Trophoblast cell (in vitro differentiated cells and primary cell): ENCODE results near the gene WFDC1.

Source experiments
- DNase-seq, 2 donors: peaks; one replicate each; pipeline ENCODE4 v3.0.0-alpha.2; 2016
- H2AFZ ChIP-seq: 2 replicates; pipeline ENCODE4 v1.6.1; 2013; ENCODE audit warnings: low read length, moderate library complexity, mild to moderate bottlenecking; ENCODE audit not compliant: insufficient read depth, poor library complexity
- H2AK5ac ChIP-seq: 2 replicates; pipeline ENCODE4 v1.6.1; 2013; ENCODE audit warnings: mild to moderate bottlenecking, low read length
- H2BK120ac ChIP-seq: 2 replicates; pipeline ENCODE4 v1.6.1; 2013; ENCODE audit warnings: low read length, mild to moderate bottlenecking, moderate library complexity; ENCODE audit not compliant: insufficient read depth, poor library complexity
- H2BK12ac ChIP-seq: 2 replicates; pipeline ENCODE4 v1.6.1; 2013; ENCODE audit warnings: mild to moderate bottlenecking, low read length, moderate library complexity
- H2BK5ac ChIP-seq: 2 replicates; pipeline ENCODE4 v1.6.1; 2013; ENCODE audit warnings: low read length, low read depth, moderate library complexity, mild to moderate bottlenecking; ENCODE audit not compliant: poor library complexity
- H3K14ac ChIP-seq: 2 replicates; pipeline ENCODE4 v1.6.1; 2013; ENCODE audit warnings: mild to moderate bottlenecking, low read length
- H3K18ac ChIP-seq: 2 replicates; pipeline ENCODE4 v1.6.1; 2013; ENCODE audit warnings: mild to moderate bottlenecking, low read length
- H3K23ac ChIP-seq: 2 replicates; pipeline ENCODE4 v1.6.1; 2013; ENCODE audit warnings: low read length
- H3K27ac ChIP-seq: 2 replicates; pipeline ENCODE4 v1.5.1; 2013; ENCODE audit warnings: low read depth, mild to moderate bottlenecking, inconsistent platforms, low read length, moderate library complexity
- H3K27me3 ChIP-seq: 2 replicates; pipeline ENCODE4 v1.6.1; 2013; ENCODE audit warnings: inconsistent platforms, mild to moderate bottlenecking, low read length, moderate library complexity; ENCODE audit not compliant: insufficient read depth
- H3K36me3 ChIP-seq, 2 experiments: 1 replicate in 1 of 2; 2 replicates in 1 of 2; pipeline ENCODE4 v1.6.1; 2013; ENCODE audit warnings: low read length in 2 of 2, mild to moderate bottlenecking in 2 of 2, moderate library complexity in 1 of 2; ENCODE audit not compliant: insufficient read depth in 2 of 2, control insufficient read depth in 1 of 2
- H3K4ac ChIP-seq: 2 replicates; pipeline ENCODE4 v1.6.1; 2013; ENCODE audit warnings: low read depth, mild to moderate bottlenecking, low read length, moderate library complexity
- H3K4me1 ChIP-seq, 2 experiments: 1 replicate in 1 of 2; 2 replicates in 1 of 2; pipeline ENCODE4 v1.6.1; 2013; ENCODE audit warnings: low read length in 2 of 2, mild to moderate bottlenecking in 2 of 2, moderate library complexity in 1 of 2; ENCODE audit not compliant: insufficient read depth in 2 of 2, control insufficient read depth in 1 of 2
- H3K4me2 ChIP-seq: 2 replicates; pipeline ENCODE4 v1.6.1; 2013; ENCODE audit warnings: inconsistent platforms, mild to moderate bottlenecking, low read length, moderate library complexity
- H3K4me3 ChIP-seq: 2 replicates; pipeline ENCODE4 v1.5.1; 2013; ENCODE audit warnings: mild to moderate bottlenecking, low read depth, low read length, inconsistent platforms
- H3K79me1 ChIP-seq: one replicate; pipeline ENCODE4 v1.6.1; 2013; ENCODE audit warnings: low read length
- H3K79me2 ChIP-seq: 2 replicates; pipeline ENCODE4 v1.6.1; 2013; ENCODE audit warnings: low read length, mild to moderate bottlenecking; ENCODE audit not compliant: control insufficient read depth, insufficient read depth, poor library complexity
- H3K9ac ChIP-seq: 2 replicates; pipeline ENCODE4 v1.6.1; 2013; ENCODE audit warnings: mild to moderate bottlenecking, low read length
- H3K9me3 ChIP-seq: 2 replicates; pipeline ENCODE4 v1.6.1; 2013; ENCODE audit warnings: low read depth, mild to moderate bottlenecking, control low read depth, inconsistent platforms, low read length; ENCODE audit not compliant: insufficient read depth
- H4K12ac ChIP-seq: 2 replicates; pipeline ENCODE4 v1.6.1; 2013; ENCODE audit warnings: low read depth, mild to moderate bottlenecking, low read length, moderate library complexity
- H4K8ac ChIP-seq: 2 replicates; pipeline ENCODE4 v1.6.1; 2013; ENCODE audit warnings: low read depth, mild to moderate bottlenecking, low read length, moderate library complexity
- H4K91ac ChIP-seq: one replicate; pipeline ENCODE4 v1.6.1; 2013; ENCODE audit warnings: low read depth, mild to moderate bottlenecking, low read length, moderate library complexity
- WGBS: extraction: QIAGEN DNeasy Blood & Tissue Kit; methylation state at CpG from one replicate; pipeline ENCODE4 v1.1.7; 2013; ENCODE audit warnings: missing lambda C conversion rate; ENCODE audit not compliant: insufficient read length, insufficient coverage; ENCODE audit errors: extremely low coverage; 5-methylcytosine and 5-hydroxymethylcytosine counted together

Gene WFDC1

GRCh38 chr16:84281074-84281473 lies 13.6 kb upstream of the WFDC1 start:
- Histone ChIP-seq H3K9ac (no peak overlapping the region), H3K79me2 (no peaks in the 10 kb centered on the region), H3K18ac (no peak overlapping the region), H3K4ac (no peak overlapping the region), H3K9me3 (peaks cover under 1% of the 10 kb centered on the region), H3K27ac (no peak overlapping the region), H2AK5ac (no peak overlapping the region), H3K79me1 (no peaks in the 10 kb centered on the region), H3K27me3 (no peaks in the 10 kb centered on the region), H2BK12ac (no peak overlapping the region), H3K23ac (no peak overlapping the region), H3K4me1 (peaks cover 6 to 7% of the 10 kb centered on the region in 2 experiments), H3K14ac (no peak overlapping the region), H2BK5ac (no peak overlapping the region), H4K91ac (no peak overlapping the region), H2BK120ac (no peak overlapping the region), H3K4me3 (no peak overlapping the region), H4K12ac (no peak overlapping the region), H4K8ac (no peak overlapping the region), H2AFZ (no peak overlapping the region), H3K36me3 (no peaks in the 10 kb centered on the region), H3K4me2 (no peak overlapping the region)
- no peak for DNase-seq
- no CpG with 5 or more reads among the region's 3 CpGs for WGBS

DNA sequence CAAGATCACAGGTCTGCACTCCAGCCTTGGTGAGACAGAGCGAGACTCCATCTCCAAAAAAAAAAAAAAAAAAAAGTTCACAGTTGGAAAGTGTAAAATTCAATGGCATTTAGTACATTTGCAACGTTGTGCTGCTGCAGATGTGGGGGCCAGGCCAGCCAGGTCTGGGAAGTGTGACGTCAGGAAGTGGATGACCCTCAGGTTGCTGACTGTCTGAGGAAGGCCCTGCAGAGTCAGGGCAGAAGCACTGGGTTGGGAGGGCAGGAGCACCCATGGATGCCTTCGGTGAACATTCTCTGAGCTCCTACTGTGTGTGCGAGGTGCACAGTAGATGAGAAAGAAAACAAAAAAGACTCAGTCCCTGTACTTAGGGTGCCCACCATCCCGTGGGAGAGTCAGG lies 12.1 kb upstream of the WFDC1 start:
- H3K36me3 ChIP-seq: no peaks in the 10 kb centered on the region
- H3K23ac ChIP-seq: no peak overlapping the region
- WGBS: no CpG with 5 or more reads among the region's 6 CpGs
- H3K4me2 ChIP-seq: no peak overlapping the region
- H3K4me1 ChIP-seq: peaks cover 6 to 7% of the 10 kb centered on the region in 2 experiments
- no peak overlapping the region for H3K4me3 ChIP-seq
- no peak overlapping the region for H2BK120ac ChIP-seq
- H2BK12ac ChIP-seq: no peak overlapping the region
- H3K27ac ChIP-seq: no peak overlapping the region
- no peaks in the 10 kb centered on the region for H3K79me1 ChIP-seq
- no peaks in the 10 kb centered on the region for H3K27me3 ChIP-seq
- no peak overlapping the region for H3K14ac ChIP-seq
- H4K91ac ChIP-seq: no peak overlapping the region
- no peak overlapping the region for H2AK5ac ChIP-seq
- no peaks in the 10 kb centered on the region for H3K9me3 ChIP-seq
- H3K9ac ChIP-seq: no peak overlapping the region
- DNase-seq: no peak
- H2BK5ac ChIP-seq: no peak overlapping the region
- H2AFZ ChIP-seq: no peak overlapping the region
- no peak overlapping the region for H4K8ac ChIP-seq
- H4K12ac ChIP-seq: no peak overlapping the region
- H3K79me2 ChIP-seq: no peaks in the 10 kb centered on the region
- no peak overlapping the region for H3K4ac ChIP-seq
- H3K18ac ChIP-seq: no peak overlapping the region

GRCh38 chr16:84283314-84284153 lies 11.1 kb upstream of the WFDC1 start:
- H4K91ac ChIP-seq: no peak overlapping the region
- no peaks in the 10 kb centered on the region for H3K79me2 ChIP-seq
- H3K4me1 ChIP-seq: peaks cover 6 to 7% of the 10 kb centered on the region in 2 experiments
- no CpG with 5 or more reads among the region's 24 CpGs for WGBS
- no peak overlapping the region for H3K9ac ChIP-seq
- no peak overlapping the region for H3K27ac ChIP-seq
- no peaks in the 10 kb centered on the region for H3K27me3 ChIP-seq
- no peaks in the 10 kb centered on the region for H3K79me1 ChIP-seq
- no peak overlapping the region for H2AFZ ChIP-seq
- H3K9me3 ChIP-seq: no peaks in the 10 kb centered on the region
- no peak overlapping the region for H2BK5ac ChIP-seq
- no peak overlapping the region for H4K8ac ChIP-seq
- DNase-seq: no peak
- H2BK120ac ChIP-seq: no peak overlapping the region
- H3K14ac ChIP-seq: no peak overlapping the region
- no peak overlapping the region for H3K4me2 ChIP-seq
- H3K4ac ChIP-seq: no peak overlapping the region
- no peak overlapping the region for H2AK5ac ChIP-seq
- H3K4me3 ChIP-seq: no peak overlapping the region
- H2BK12ac ChIP-seq: no peak overlapping the region
- H3K36me3 ChIP-seq: no peaks in the 10 kb centered on the region
- H3K18ac ChIP-seq: no peak overlapping the region
- no peak overlapping the region for H4K12ac ChIP-seq
- no peak overlapping the region for H3K23ac ChIP-seq

GRCh38 chr16:84284154-84284722 lies 10.4 kb upstream of the WFDC1 start:
- H4K12ac ChIP-seq: no peak overlapping the region
- no peaks in the 10 kb centered on the region for H3K79me1 ChIP-seq
- H3K79me2 ChIP-seq: no peaks in the 10 kb centered on the region
- H3K18ac ChIP-seq: no peak overlapping the region
- H3K14ac ChIP-seq: no peak overlapping the region
- peaks cover 6 to 7% of the 10 kb centered on the region in 2 experiments for H3K4me1 ChIP-seq
- no peak overlapping the region for H2AK5ac ChIP-seq
- no peak overlapping the region for H4K8ac ChIP-seq
- H3K27ac ChIP-seq: no peak overlapping the region
- WGBS: no CpG with 5 or more reads among the region's 13 CpGs
- no peak overlapping the region for H2BK12ac ChIP-seq
- no peaks in the 10 kb centered on the region for H3K36me3 ChIP-seq
- no peaks in the 10 kb centered on the region for H3K27me3 ChIP-seq
- H2AFZ ChIP-seq: peak overlapping the region; percentile 11
- no peak overlapping the region for H3K4me2 ChIP-seq
- H3K4me3 ChIP-seq: no peak overlapping the region
- no peak overlapping the region for H3K23ac ChIP-seq
- no peak overlapping the region for H2BK5ac ChIP-seq
- no peak overlapping the region for H3K9ac ChIP-seq
- DNase-seq: peak in 1 of 2 donors; percentile 20
- no peak overlapping the region for H2BK120ac ChIP-seq
- H4K91ac ChIP-seq: no peak overlapping the region
- no peaks in the 10 kb centered on the region for H3K9me3 ChIP-seq
- no peak overlapping the region for H3K4ac ChIP-seq
